NT2/D1 (cell line): ENCODE measurements around the gene PPP1R2B.
"Not testable (repeated sequence)": the region's sequence is repeated elsewhere in the genome, so short reads cannot be mapped to it uniquely, and the experiment has no call there.

ENCODE experiments used
- DNase-seq: peaks from one replicate; pipeline ENCODE4 v3.0.0-alpha.2; 2011; ENCODE audit warnings: low read depth, low spot score
- H3K27me3 ChIP-seq: 2 replicates; pipeline ENCODE4 v1.6.0; 2011; ENCODE audit warnings: mild to moderate bottlenecking; ENCODE audit not compliant: insufficient read length, insufficient read depth
- H3K36me3 ChIP-seq: 2 replicates; pipeline ENCODE4 v1.6.1; 2011; ENCODE audit warnings: mild to moderate bottlenecking, low read length, mixed read lengths; ENCODE audit not compliant: insufficient read depth, insufficient read length
- H3K4me1 ChIP-seq: 2 replicates; pipeline ENCODE4 v1.5.1; 2011; ENCODE audit not compliant: insufficient read depth, insufficient read length
- H3K4me3 ChIP-seq: 2 replicates; pipeline ENCODE4 v1.5.1; 2011; ENCODE audit warnings: low read depth; ENCODE audit not compliant: insufficient read length
- H3K9ac ChIP-seq: 2 replicates; pipeline ENCODE4 v1.6.0; 2011; ENCODE audit warnings: low read depth; ENCODE audit not compliant: insufficient read length
- H3K9me3 ChIP-seq: 2 replicates; pipeline ENCODE4 v1.5.1; 2011; ENCODE audit warnings: mild to moderate bottlenecking, low read length; ENCODE audit not compliant: insufficient read depth
- SUZ12 ChIP-seq: IDR thresholded peaks from 2 replicates; pipeline ENCODE4 v1.6.1; 2011; ENCODE audit not compliant: insufficient read length, insufficient read depth; ENCODE audit errors: extremely low read depth
- YY1 ChIP-seq: IDR thresholded peaks from 2 replicates; pipeline ENCODE4 v1.6.1; 2011; ENCODE audit not compliant: insufficient read length, insufficient read depth
- ZNF274 ChIP-seq: IDR thresholded peaks from 2 replicates; pipeline ENCODE4 v1.6.1; 2011; ENCODE audit warnings: mild to moderate bottlenecking, low read depth, low read length

PPP1R2B gene

DNA sequence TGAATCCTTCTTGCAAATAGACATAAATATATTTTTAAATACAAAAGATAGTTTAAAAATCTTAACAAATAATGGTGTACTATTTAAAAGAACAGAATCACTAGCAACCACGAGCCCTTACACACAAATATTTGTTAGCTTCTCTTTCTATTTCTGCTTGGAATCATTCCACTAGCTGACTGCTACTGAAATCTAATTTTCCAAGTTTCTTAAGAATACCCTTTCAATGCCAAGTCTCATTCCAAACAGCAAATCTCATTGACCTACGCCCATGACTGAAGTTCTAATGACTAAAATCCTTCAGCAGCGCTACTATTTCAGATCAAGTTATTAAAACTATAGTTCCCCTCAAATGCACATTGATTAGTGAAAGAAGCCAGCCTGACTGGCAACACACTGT, 13.2 kb upstream of the PPP1R2B start:
- Histone ChIP-seq H3K4me1 (no peaks in the 10 kb centered on the region), H3K9me3 (no peaks in the 10 kb centered on the region), H3K9ac (no peak overlapping the region), H3K27me3 (no peaks in the 10 kb centered on the region), H3K36me3 (no peaks in the 10 kb centered on the region), H3K4me3 (no peak overlapping the region)
- no peak for DNase-seq
- TF ChIP-seq SUZ12 (no peak), YY1 (no peak), ZNF274 (no peak)

DNA sequence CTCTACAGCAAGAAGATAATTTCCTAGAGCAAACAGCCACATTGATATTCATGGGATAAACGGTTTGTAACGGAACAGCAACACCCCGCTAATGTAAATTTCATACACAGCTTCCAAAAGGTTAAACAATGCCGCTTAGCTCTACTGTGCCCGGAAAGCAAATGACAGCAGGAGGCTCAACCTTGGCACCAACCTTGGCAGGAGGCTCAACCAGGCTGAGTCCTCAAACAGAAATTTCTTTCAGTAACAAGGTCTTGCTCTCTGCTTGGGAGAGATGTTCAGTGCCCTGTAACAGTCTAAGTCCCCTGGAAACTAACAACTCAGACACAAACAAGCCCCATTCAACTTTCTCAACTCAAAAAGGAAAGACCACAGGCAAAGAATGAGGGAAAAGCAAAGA, 11.1 kb upstream of the PPP1R2B start:
- no peak for TF ChIP-seq SUZ12
- H3K36me3 ChIP-seq: no peaks in the 10 kb centered on the region
- no peak for DNase-seq
- H3K4me1 ChIP-seq: no peaks in the 10 kb centered on the region
- no peaks in the 10 kb centered on the region for H3K9me3 ChIP-seq
- H3K27me3 ChIP-seq: no peaks in the 10 kb centered on the region
- H3K9ac ChIP-seq: no peak overlapping the region
- H3K4me3 ChIP-seq: no peak overlapping the region

DNA sequence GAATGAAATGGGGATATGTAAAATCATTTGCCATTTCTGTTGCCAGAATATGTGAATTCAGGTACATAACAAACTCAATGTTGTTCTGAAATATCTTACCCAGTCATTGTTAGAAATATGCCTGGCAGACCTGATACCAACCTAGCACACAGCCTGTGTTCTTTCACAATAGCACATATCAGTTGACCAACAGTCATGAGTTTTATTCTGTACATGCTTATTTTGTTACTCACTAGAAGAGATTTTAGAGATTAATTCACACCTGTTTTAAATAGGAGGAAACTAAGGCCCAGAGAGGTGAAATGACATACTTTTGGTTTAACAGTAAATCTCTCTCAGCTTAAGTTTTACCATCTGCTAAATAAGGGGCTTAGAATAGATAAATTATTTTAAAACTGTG, 8.4 kb upstream of the PPP1R2B start:
- H3K27me3 ChIP-seq: no peaks in the 10 kb centered on the region
- TF ChIP-seq ZNF274: no peak
- no peak for TF ChIP-seq SUZ12
- TF ChIP-seq YY1: no peak
- no peaks in the 10 kb centered on the region for H3K36me3 ChIP-seq
- H3K9me3 ChIP-seq: no peaks in the 10 kb centered on the region
- no peak for DNase-seq
- H3K4me1 ChIP-seq: no peaks in the 10 kb centered on the region
- H3K9ac ChIP-seq: no peak overlapping the region
- H3K4me3 ChIP-seq: no peak overlapping the region

DNA sequence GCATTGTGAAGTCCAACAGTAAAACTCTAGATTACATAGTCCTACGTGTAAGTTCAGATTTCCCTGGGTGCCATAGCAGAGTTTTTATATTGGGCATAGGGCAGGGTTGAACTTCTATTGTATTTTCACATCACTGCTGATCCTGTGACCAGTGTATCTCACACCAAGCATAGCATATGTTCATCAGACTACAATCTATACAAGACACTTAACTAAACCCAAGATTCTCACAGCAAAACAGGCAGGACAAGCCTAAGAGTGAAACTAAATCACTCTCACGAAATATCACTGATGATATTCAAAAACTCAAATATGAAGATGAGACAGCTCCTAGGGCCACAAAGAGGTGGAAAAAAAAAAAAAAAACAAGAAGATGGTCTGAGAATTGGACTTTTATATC, 3.2 kb upstream of the PPP1R2B start:
- H3K4me3 ChIP-seq: no peak overlapping the region
- no peak overlapping the region for H3K9ac ChIP-seq
- no peaks in the 10 kb centered on the region for H3K4me1 ChIP-seq
- no peak for TF ChIP-seq SUZ12
- TF ChIP-seq ZNF274: no peak
- TF ChIP-seq YY1: no peak
- no peaks in the 10 kb centered on the region for H3K27me3 ChIP-seq
- no peaks in the 10 kb centered on the region for H3K9me3 ChIP-seq
- no peaks in the 10 kb centered on the region for H3K36me3 ChIP-seq
- DNase-seq: no peak

DNA sequence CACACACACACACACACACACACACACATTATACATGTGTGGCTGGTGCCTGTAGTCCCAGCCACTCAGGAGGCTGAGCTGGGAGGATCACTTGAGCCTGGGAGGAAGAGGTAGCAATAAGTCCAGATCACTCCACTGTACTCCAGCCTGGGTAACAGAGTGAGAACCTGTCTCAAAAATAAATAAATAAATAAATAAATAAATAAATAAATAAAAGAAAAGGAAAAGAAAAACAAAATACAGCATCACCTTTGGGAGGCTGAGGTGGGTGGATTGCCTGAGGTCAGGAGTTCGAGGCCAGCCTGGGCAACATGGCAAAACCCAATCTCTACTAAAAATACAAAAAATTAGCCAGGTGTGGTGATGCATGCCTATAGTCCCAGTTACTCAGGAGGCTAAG, 1.6 kb upstream of the PPP1R2B start:
- H3K9ac ChIP-seq, H3K4me3 ChIP-seq: not testable (repeated sequence)

DNA sequence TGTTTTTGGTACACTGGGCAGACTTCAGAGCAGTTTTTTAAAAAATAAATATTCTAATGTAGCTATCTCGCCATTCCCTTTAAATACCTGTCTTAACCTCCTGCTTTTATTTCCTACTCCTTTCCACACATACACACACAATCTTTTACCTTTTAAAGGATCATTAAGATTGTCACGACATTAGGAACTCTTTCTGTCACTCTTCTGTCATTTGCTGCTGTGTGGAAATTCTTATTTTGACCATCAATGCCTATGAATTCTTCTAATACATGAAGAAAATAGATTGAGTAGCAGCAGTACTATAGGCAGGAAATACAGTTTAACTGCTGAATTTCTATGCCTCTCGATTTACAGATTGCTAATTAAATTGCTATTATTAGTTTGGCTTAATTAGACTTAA, 1.8 kb downstream of the PPP1R2B start:
- DNase-seq: no peak
- H3K4me3 ChIP-seq: no peak overlapping the region
- TF ChIP-seq SUZ12: no peak
- no peak for TF ChIP-seq ZNF274
- TF ChIP-seq YY1: no peak
- H3K27me3 ChIP-seq: no peaks in the 10 kb centered on the region
- no peak overlapping the region for H3K9ac ChIP-seq
- no peaks in the 10 kb centered on the region for H3K4me1 ChIP-seq
- H3K9me3 ChIP-seq: peaks cover 7% of the 10 kb centered on the region
- no peaks in the 10 kb centered on the region for H3K36me3 ChIP-seq

More for the DNA sequence above, 1.6 kb upstream of the PPP1R2B start:
- H3K4me1 ChIP-seq, H3K27me3 ChIP-seq, DNase-seq, H3K9me3 ChIP-seq, H3K36me3 ChIP-seq: not testable (repeated sequence)

DNA sequence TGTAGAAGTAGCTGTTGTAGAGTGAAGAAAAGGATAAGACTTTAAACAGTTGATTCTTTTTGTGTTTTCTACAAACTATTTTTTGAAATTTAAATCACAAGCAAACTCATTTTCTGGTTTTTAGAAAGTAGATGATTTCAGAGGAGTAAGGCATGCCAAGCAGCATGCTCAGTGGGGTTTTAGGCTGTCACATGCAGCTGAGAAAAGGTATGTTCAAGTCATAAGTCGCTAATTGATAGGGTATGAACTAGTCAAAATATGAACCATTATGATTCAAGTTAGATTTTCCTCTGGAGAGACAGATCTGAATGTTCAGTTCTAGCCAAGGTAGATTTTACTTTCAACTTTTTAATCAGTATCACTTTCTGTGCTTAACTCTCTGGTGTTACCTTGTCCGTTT, 3.0 kb downstream of the PPP1R2B start:
- not testable (repeated sequence) for H3K9ac ChIP-seq, H3K4me1 ChIP-seq, H3K27me3 ChIP-seq, H3K36me3 ChIP-seq, DNase-seq, H3K4me3 ChIP-seq, H3K9me3 ChIP-seq

DNA sequence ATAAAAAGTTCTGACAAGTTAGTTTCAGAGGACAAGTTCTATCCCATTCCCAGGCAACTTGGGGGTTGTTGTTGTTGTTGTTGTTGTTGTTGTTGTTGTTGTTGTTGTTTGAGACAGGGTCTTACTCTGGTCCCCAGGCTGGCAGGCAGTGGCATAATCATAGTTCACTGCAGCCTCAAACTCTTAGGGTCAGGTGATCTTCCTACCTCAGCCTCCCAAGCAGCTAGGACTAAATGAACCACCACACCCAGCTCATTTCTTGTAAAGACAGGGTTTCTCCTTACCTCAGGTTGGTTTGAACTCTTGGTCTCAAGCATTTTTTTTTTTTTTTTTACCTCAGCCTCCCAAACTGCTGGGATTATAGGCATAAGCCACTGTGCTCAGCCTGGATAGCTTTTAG, 15.3 kb downstream of the PPP1R2B start:
- no peak for TF ChIP-seq SUZ12
- no peak for TF ChIP-seq YY1
- TF ChIP-seq ZNF274: no peak
- Histone ChIP-seq H3K9me3 (no peaks in the 10 kb centered on the region), H3K4me3 (no peak overlapping the region), H3K36me3 (no peaks in the 10 kb centered on the region), H3K27me3 (no peaks in the 10 kb centered on the region), H3K9ac (no peak overlapping the region), H3K4me1 (no peaks in the 10 kb centered on the region)
- DNase-seq: no peak
